ENCODE data around the gene PAX7. TPM values are rescaled to one million over a fixed set of nuclear protein-coding genes. Genes with fewer than 3 reads are reported as not detected.
A peak's percentile ranks its signal among the peaks of the same experiment; 100 is the strongest.

The PAX7 gene
- total and polyA plus RNA-seq, 2 experiments from 2014 or later, result not detected

GRCh38 chr1:18649693-18650370, 19.2 kb downstream of the PAX7 start:
- no peak overlapping the region for H3K27ac ChIP-seq
- no peaks in the 10 kb centered on the region for H3K9me3 ChIP-seq (ENCODE audit: low read depth)
- peaks cover 12% of the 10 kb centered on the region for H3K4me1 ChIP-seq (ENCODE audit: low read depth)
- DNase-seq (ENCODE audit: low read depth in 1 of 2, low spot score in 1 of 2), result peak in 1 of 2 donors; percentile 54
- peaks cover 100% of the 10 kb centered on the region for H3K27me3 ChIP-seq
- H3K36me3 ChIP-seq, result no peaks in the 10 kb centered on the region
- no peak for TF ChIP-seq CTCF (IDR thresholded peaks at IDR 0.05; ENCODE audit: low read depth, low read length)
- H3K4me3 ChIP-seq, result no peak overlapping the region

- no peaks in the 10 kb centered on the region for H3K36me3 ChIP-seq
- H3K4me3 ChIP-seq, result no peak overlapping the region
- H3K4me1 ChIP-seq (ENCODE audit: low read depth), result peaks cover 12% of the 10 kb centered on the region
- no peaks in the 10 kb centered on the region for H3K9me3 ChIP-seq (ENCODE audit: low read depth)
- H3K27me3 ChIP-seq, result peaks cover 96% of the 10 kb centered on the region
- DNase-seq (ENCODE audit: low read depth in 1 of 2, low spot score in 1 of 2), result no peak
- H3K27ac ChIP-seq, result no peak overlapping the region
- TF ChIP-seq CTCF (IDR thresholded peaks at IDR 0.05; ENCODE audit: low read depth, low read length), result no peak
These were observed 21.1 kb downstream of the PAX7 start for GRCh38 chr1:18651713-18652112.

- Histone ChIP-seq H3K4me1 (ENCODE audit: low read depth) (peaks cover 7% of the 10 kb centered on the region), H3K36me3 (no peaks in the 10 kb centered on the region), H3K27me3 (peaks cover 96% of the 10 kb centered on the region), H3K4me3 (no peak overlapping the region), H3K27ac (no peak overlapping the region), H3K9me3 (ENCODE audit: low read depth) (no peaks in the 10 kb centered on the region)
- DNase-seq (ENCODE audit: low read depth in 1 of 2, low spot score in 1 of 2), result no peak
- no peak for TF ChIP-seq CTCF (IDR thresholded peaks at IDR 0.05; ENCODE audit: low read depth, low read length)
These were observed 22.1 kb downstream of the PAX7 start for GRCh38 chr1:18652791-18653190.

- H3K4me3 ChIP-seq, result no peak overlapping the region
- no peak for DNase-seq (ENCODE audit: low read depth in 1 of 2, low spot score in 1 of 2)
- no peak for TF ChIP-seq CTCF (IDR thresholded peaks at IDR 0.05; ENCODE audit: low read depth, low read length)
- peaks cover 96% of the 10 kb centered on the region for H3K27me3 ChIP-seq
- H3K9me3 ChIP-seq (ENCODE audit: low read depth), result no peaks in the 10 kb centered on the region
- H3K27ac ChIP-seq, result no peak overlapping the region
- peaks cover 7% of the 10 kb centered on the region for H3K4me1 ChIP-seq (ENCODE audit: low read depth)
- H3K36me3 ChIP-seq, result no peaks in the 10 kb centered on the region
These were observed 22.7 kb downstream of the PAX7 start for GRCh38 chr1:18653367-18653766.

- peaks cover 7% of the 10 kb centered on the region for H3K4me1 ChIP-seq (ENCODE audit: low read depth)
- H3K9me3 ChIP-seq (ENCODE audit: low read depth), result no peaks in the 10 kb centered on the region
- H3K27ac ChIP-seq, result no peak overlapping the region
- no peak for DNase-seq (ENCODE audit: low read depth in 1 of 2, low spot score in 1 of 2)
- H3K27me3 ChIP-seq, result peaks cover 96% of the 10 kb centered on the region
- no peak for TF ChIP-seq CTCF (IDR thresholded peaks at IDR 0.05; ENCODE audit: low read depth, low read length)
- no peaks in the 10 kb centered on the region for H3K36me3 ChIP-seq
- H3K4me3 ChIP-seq, result no peak overlapping the region
These were observed 23.3 kb downstream of the PAX7 start for GRCh38 chr1:18653916-18654315.

All from cardiac muscle cell (in vitro differentiated cells and primary cell).